SK-N-SH (cell line): ENCODE measurements around the gene TEX264.

ENCODE experiments used
- CTCF ChIP-seq: fragments of 200-600 bp; sonication (generic); IDR thresholded peaks from 2 replicates; pipeline ENCODE4 v1.6.1; 2017; ENCODE audit warnings: antibody characterized with exemption, mild to moderate bottlenecking, moderate library complexity
- FOXM1 ChIP-seq: IDR thresholded peaks from 2 replicates; pipeline ENCODE4 v1.4.0; 2012; ENCODE audit warnings: low read depth, mild to moderate bottlenecking
- GABPA ChIP-seq: IDR thresholded peaks from 2 replicates; pipeline ENCODE4 v1.4.0; 2012; ENCODE audit warnings: low read depth, mild to moderate bottlenecking
- POLR2AphosphoS5 ChIP-seq: IDR thresholded peaks from 2 replicates; pipeline ENCODE4 v1.6.1; 2012; ENCODE audit warnings: low read depth, low read length
- RXRA ChIP-seq: IDR thresholded peaks from 2 replicates; pipeline ENCODE4 v1.4.0; 2012; ENCODE audit warnings: low read depth, mild to moderate bottlenecking, borderline replicate concordance
- TF ChIP-seq, protein P1 (sequence below): IDR thresholded peaks from 2 replicates; pipeline ENCODE4 v1.4.0; 2012; ENCODE audit warnings: low read depth, borderline replicate concordance

DNA sequence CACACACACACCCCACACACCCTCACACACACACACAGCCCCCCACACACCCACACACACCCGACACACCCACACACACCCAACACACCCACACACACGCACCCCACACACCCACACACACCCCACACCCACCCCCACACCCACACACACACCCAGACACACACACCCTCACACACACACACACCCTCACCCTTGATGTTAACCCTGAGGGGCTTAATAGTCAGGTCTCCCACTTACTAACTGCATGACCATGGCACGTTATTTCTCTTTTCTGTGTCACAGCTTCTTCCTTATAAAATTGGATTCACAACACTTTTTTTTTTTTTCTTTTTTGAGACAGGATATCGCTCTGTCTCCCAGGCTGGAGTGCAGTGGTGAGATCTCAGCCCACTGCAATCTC, 38.6 kb downstream of the TEX264 start:
- TF ChIP-seq RXRA: no peak
- no peak for TF ChIP-seq CTCF
- TF ChIP-seq, protein P1, sequence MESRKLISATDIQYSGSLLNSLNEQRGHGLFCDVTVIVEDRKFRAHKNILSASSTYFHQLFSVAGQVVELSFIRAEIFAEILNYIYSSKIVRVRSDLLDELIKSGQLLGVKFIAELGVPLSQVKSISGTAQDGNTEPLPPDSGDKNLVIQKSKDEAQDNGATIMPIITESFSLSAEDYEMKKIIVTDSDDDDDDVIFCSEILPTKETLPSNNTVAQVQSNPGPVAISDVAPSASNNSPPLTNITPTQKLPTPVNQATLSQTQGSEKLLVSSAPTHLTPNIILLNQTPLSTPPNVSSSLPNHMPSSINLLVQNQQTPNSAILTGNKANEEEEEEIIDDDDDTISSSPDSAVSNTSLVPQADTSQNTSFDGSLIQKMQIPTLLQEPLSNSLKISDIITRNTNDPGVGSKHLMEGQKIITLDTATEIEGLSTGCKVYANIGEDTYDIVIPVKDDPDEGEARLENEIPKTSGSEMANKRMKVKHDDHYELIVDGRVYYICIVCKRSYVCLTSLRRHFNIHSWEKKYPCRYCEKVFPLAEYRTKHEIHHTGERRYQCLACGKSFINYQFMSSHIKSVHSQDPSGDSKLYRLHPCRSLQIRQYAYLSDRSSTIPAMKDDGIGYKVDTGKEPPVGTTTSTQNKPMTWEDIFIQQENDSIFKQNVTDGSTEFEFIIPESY: no peak
- TF ChIP-seq GABPA: no peak
- no peak for TF ChIP-seq POLR2AphosphoS5
- no peak for TF ChIP-seq FOXM1
